ENCODE measurements around the gene SREBF1.

SREBF1 gene

GRCh38 chr17:17785407-17785806 is 51.4 kb downstream of the SREBF1 start:
- Histone ChIP-seq H3K27me3 (peaks cover 0 to 39% (median 6%) of the 10 kb centered on the region in 11 experiments; a peak in 10 of 22 replicates), H3K4me1 (peaks cover 46 to 97% (median 94%) of the 10 kb centered on the region in 10 experiments), H4K20me1 (peaks cover 99 to 100% (median 99%) of the 10 kb centered on the region in 11 experiments), H3K4me3 (no peak overlapping the region), H3K36me3 (peaks cover 0 to 6% (median 0%) of the 10 kb centered on the region in 11 experiments; a peak in 1 of 22 replicates), H3K27ac (peak overlapping the region in 1 of 11 experiments; percentile 27; a peak in 1 of 22 replicates), H3K9me3 (replicated peaks in 1 of 11) (no peaks in the 10 kb centered on the region), H3K9ac (peak overlapping the region in 4 of 11 experiments; percentile 69 to 77 (median 74); a peak in 8 of 22 replicates), H3K4me2 (peak overlapping the region; percentile 95 to 100 (median 100))
- no peak for TF ChIP-seq Cebpa-rat (IDR thresholded peaks at IDR 0.05)

GRCh38 chr17:17784657-17785267 is 52.0 kb downstream of the SREBF1 start:
- Histone ChIP-seq H3K27ac (peak overlapping the region in 3 of 11 experiments; percentile 28 to 61 (median 45); a peak in 4 of 22 replicates), H4K20me1 (peaks cover 97 to 100% (median 99%) of the 10 kb centered on the region in 11 experiments), H3K4me3 (peak overlapping the region in 6 of 10 experiments; percentile 58 to 71 (median 62); a peak in 4 of 20 replicates)

GRCh38 chr17:17783825-17784656 is 52.7 kb downstream of the SREBF1 start:
- H4K20me1 ChIP-seq, result peaks cover 97 to 100% (median 99%) of the 10 kb centered on the region in 11 experiments

More at GRCh38 chr17:17784657-17785267, 52.0 kb downstream of the SREBF1 start:
- peaks cover 0 to 6% (median 0%) of the 10 kb centered on the region in 11 experiments; a peak in 1 of 22 replicates for H3K36me3 ChIP-seq
- H3K27me3 ChIP-seq, result peaks cover 0 to 40% (median 6%) of the 10 kb centered on the region in 11 experiments; a peak in 10 of 22 replicates
- no peaks in the 10 kb centered on the region for H3K9me3 ChIP-seq (replicated peaks in 1 of 11)
- peak overlapping the region in 5 of 11 experiments; percentile 69 to 77 (median 73); a peak in 8 of 22 replicates for H3K9ac ChIP-seq
- H3K4me2 ChIP-seq, result peak overlapping the region; percentile 95 to 100 (median 100)
- TF ChIP-seq Cebpa-rat (IDR thresholded peaks at IDR 0.05), result no peak
- H3K4me1 ChIP-seq, result peaks cover 49 to 96% (median 93%) of the 10 kb centered on the region in 10 experiments

GRCh38 chr17:17783116-17783824 is 53.5 kb downstream of the SREBF1 start:
- Histone ChIP-seq H3K36me3 (peaks cover 0 to 8% (median 0%) of the 10 kb centered on the region in 11 experiments; a peak in 4 of 22 replicates), H3K4me2 (peak overlapping the region; percentile 95 to 100 (median 100)), H3K9me3 (replicated peaks in 1 of 11) (no peaks in the 10 kb centered on the region), H3K9ac (peak overlapping the region; percentile 16 to 77 (median 66); a peak in 21 of 22 replicates), H3K4me3 (peak overlapping the region; percentile 48 to 71 (median 62)), H3K4me1 (peaks cover 49 to 98% (median 90%) of the 10 kb centered on the region in 10 experiments), H4K20me1 (peaks cover 97 to 100% (median 99%) of the 10 kb centered on the region in 11 experiments), H3K27me3 (peaks cover 0 to 40% (median 6%) of the 10 kb centered on the region in 11 experiments; a peak in 10 of 22 replicates), H3K27ac (peak overlapping the region in 7 of 11 experiments; percentile 3 to 65 (median 45); a peak in 12 of 22 replicates)
- no peak for TF ChIP-seq Cebpa-rat (IDR thresholded peaks at IDR 0.05)

More at GRCh38 chr17:17783825-17784656, 52.7 kb downstream of the SREBF1 start:
- peaks cover 49 to 96% (median 91%) of the 10 kb centered on the region in 10 experiments for H3K4me1 ChIP-seq
- peak overlapping the region; percentile 95 to 100 (median 100) for H3K4me2 ChIP-seq
- peak overlapping the region in 6 of 11 experiments; percentile 15 to 65 (median 52); a peak in 9 of 22 replicates for H3K27ac ChIP-seq
- H3K9me3 ChIP-seq (replicated peaks in 1 of 11), result no peaks in the 10 kb centered on the region
- peak overlapping the region; percentile 48 to 71 (median 62) for H3K4me3 ChIP-seq
- H3K36me3 ChIP-seq, result peaks cover 0 to 6% (median 0%) of the 10 kb centered on the region in 11 experiments; a peak in 2 of 22 replicates
- no peak for TF ChIP-seq Cebpa-rat (IDR thresholded peaks at IDR 0.05)
- H3K9ac ChIP-seq, result peak overlapping the region; percentile 16 to 77 (median 66); a peak in 20 of 22 replicates
- peaks cover 0 to 40% (median 6%) of the 10 kb centered on the region in 11 experiments; a peak in 10 of 22 replicates for H3K27me3 ChIP-seq

GRCh38 chr17:17782523-17783115 is 54.2 kb downstream of the SREBF1 start:
- H3K4me1 ChIP-seq, result peaks cover 49 to 92% (median 85%) of the 10 kb centered on the region in 10 experiments
- H3K4me3 ChIP-seq, result peak overlapping the region; percentile 48 to 71 (median 62)
- H3K4me2 ChIP-seq, result peak overlapping the region; percentile 95 to 100 (median 100)
- H3K27me3 ChIP-seq, result peaks cover 0 to 40% (median 6%) of the 10 kb centered on the region in 11 experiments; a peak in 10 of 22 replicates
- peaks cover 0 to 14% (median 3%) of the 10 kb centered on the region in 11 experiments; a peak in 6 of 22 replicates for H3K36me3 ChIP-seq
- H3K27ac ChIP-seq, result peak overlapping the region in 6 of 11 experiments; percentile 3 to 65 (median 52); a peak in 10 of 22 replicates
- H4K20me1 ChIP-seq, result peaks cover 97 to 100% (median 99%) of the 10 kb centered on the region in 11 experiments
- H3K9ac ChIP-seq, result peak overlapping the region; percentile 16 to 77 (median 66); a peak in 20 of 22 replicates
- TF ChIP-seq Cebpa-rat (IDR thresholded peaks at IDR 0.05), result no peak
- H3K9me3 ChIP-seq (replicated peaks in 1 of 11), result no peaks in the 10 kb centered on the region

- Histone ChIP-seq H3K4me3 (peak overlapping the region; percentile 48 to 71 (median 62)), H3K36me3 (peaks cover 0 to 18% (median 3%) of the 10 kb centered on the region in 11 experiments; a peak in 6 of 22 replicates), H3K9ac (peak overlapping the region in 10 of 11 experiments; percentile 24 to 75 (median 56); a peak in 18 of 22 replicates), H3K9me3 (replicated peaks in 1 of 11) (no peaks in the 10 kb centered on the region), H4K20me1 (peaks cover 97 to 100% (median 99%) of the 10 kb centered on the region in 11 experiments), H3K4me1 (peaks cover 49 to 91% (median 79%) of the 10 kb centered on the region in 10 experiments), H3K4me2 (peak overlapping the region; percentile 95 to 100 (median 100)), H3K27ac (peak overlapping the region in 1 of 11 experiments; percentile 38; a peak in 2 of 22 replicates), H3K27me3 (peaks cover 0 to 40% (median 6%) of the 10 kb centered on the region in 11 experiments; a peak in 10 of 22 replicates)
- no peak for TF ChIP-seq Cebpa-rat (IDR thresholded peaks at IDR 0.05)
Measured at GRCh38 chr17:17781591-17782496, 54.9 kb downstream of the SREBF1 start.

Data from BLaER1 treated with 17β-estradiol and CSF1 and Interleukin-3, amounts not matched to agents 10 nM and 100 nM (cell line).